ENCODE measurements around the gene PFN3.

- TF ChIP-seq MTA1 (CRISPR knock-in tag; IDR thresholded peaks at IDR 0.05; ENCODE audit: borderline replicate concordance) = no peak
- TF ChIP-seq DPF2 (CRISPR knock-in tag; IDR thresholded peaks at IDR 0.05; ENCODE audit: borderline replicate concordance, low read depth) = no peak
- TF ChIP-seq FOXM1 (CRISPR knock-in tag; IDR thresholded peaks at IDR 0.05) = no peak
- no peak for TF ChIP-seq GABPA (IDR thresholded peaks at IDR 0.05; ENCODE audit: low read depth, low read length)
- no peak for TF ChIP-seq GABPA (CRISPR knock-in tag; IDR thresholded peaks at IDR 0.05; ENCODE audit: low read depth)
Observed at GRCh38 chr5:177427919-177428573, 27.6 kb upstream of the PFN3 start.

Data from HepG2 (cell line).